Activated T-helper 17 cell treated with anti-CD3 and anti-CD28 coated beads, Interleukin-2, amount 50 U/mL, for 72 hours (primary cell): ENCODE results near the gene NEUROD2. TPM values are rescaled to one million over a fixed set of nuclear protein-coding genes. Genes with fewer than 3 reads are reported as not detected.

Source experiments
- ATAC-seq: fragments of 150-1000 bp; cut with Tn5 transposase; replicated peaks from 2 replicates; pipeline ENCODE4 v1.10.0; 2021; ENCODE audit warnings: mild to moderate bottlenecking, moderate library complexity
- H3K27ac Mint-ChIP-seq: one replicate; pipeline ENCODE4 v1.8.0; 2022; ENCODE audit warnings: mixed read lengths
- H3K27me3 Mint-ChIP-seq: one replicate; pipeline ENCODE4 v1.8.0; 2022; ENCODE audit warnings: mixed read lengths
- H3K36me3 Mint-ChIP-seq: one replicate; pipeline ENCODE4 v1.8.0; 2022; ENCODE audit warnings: low read depth, mild to moderate bottlenecking, mixed read lengths
- H3K4me1 Mint-ChIP-seq: one replicate; pipeline ENCODE4 v1.8.0; 2022; ENCODE audit warnings: mixed read lengths
- H3K4me3 Mint-ChIP-seq: one replicate; pipeline ENCODE4 v1.8.0; 2022; ENCODE audit warnings: mild to moderate bottlenecking, mixed read lengths
- H3K9me3 Mint-ChIP-seq: one replicate; pipeline ENCODE4 v1.8.0; 2022; ENCODE audit warnings: mixed read lengths
- total RNA-seq, 2 donors: library from RNA; stranded (reverse); gene quantifications; one replicate each; pipeline ENCODE4 v1.2.3, GENCODE V29; 2022

Gene NEUROD2
- total RNA-seq, 2 donors from 2014 or later, result not detected

GRCh38 chr17:39569126-39569525, 38.6 kb downstream of the NEUROD2 start:
- Mint-ChIP-seq H3K4me3 (no peak overlapping the region), H3K9me3 (peaks cover 8% of the 10 kb centered on the region), H3K4me1 (no peaks in the 10 kb centered on the region), H3K27me3 (no peaks in the 10 kb centered on the region), H3K27ac (no peak overlapping the region), H3K36me3 (peaks cover 75% of the 10 kb centered on the region)
- no peak for ATAC-seq

DNA sequence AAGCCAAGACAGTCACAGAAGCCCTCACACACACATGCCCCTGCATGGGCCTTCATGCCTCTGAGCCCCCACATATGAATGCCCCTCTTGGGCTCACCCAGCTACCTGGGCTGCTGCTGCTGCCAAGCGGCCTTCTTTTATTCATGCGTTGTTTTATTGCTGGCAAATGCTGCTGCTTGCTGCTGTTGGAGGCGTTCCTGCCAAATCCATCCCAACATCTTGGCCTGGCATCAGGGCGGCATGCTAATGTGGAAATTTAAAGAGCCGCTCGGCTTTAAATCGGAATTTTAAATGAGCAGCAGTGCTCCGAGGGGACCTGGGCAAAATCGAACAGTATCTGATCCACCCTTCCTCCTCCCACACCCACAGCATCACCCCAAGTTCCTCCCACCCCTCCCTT, 39.0 kb downstream of the NEUROD2 start:
- Mint-ChIP-seq H3K27me3 (no peaks in the 10 kb centered on the region), H3K36me3 (peaks cover 79% of the 10 kb centered on the region), H3K9me3 (peaks cover 8% of the 10 kb centered on the region), H3K4me3 (no peak overlapping the region), H3K4me1 (no peaks in the 10 kb centered on the region), H3K27ac (no peak overlapping the region)
- no peak for ATAC-seq

DNA sequence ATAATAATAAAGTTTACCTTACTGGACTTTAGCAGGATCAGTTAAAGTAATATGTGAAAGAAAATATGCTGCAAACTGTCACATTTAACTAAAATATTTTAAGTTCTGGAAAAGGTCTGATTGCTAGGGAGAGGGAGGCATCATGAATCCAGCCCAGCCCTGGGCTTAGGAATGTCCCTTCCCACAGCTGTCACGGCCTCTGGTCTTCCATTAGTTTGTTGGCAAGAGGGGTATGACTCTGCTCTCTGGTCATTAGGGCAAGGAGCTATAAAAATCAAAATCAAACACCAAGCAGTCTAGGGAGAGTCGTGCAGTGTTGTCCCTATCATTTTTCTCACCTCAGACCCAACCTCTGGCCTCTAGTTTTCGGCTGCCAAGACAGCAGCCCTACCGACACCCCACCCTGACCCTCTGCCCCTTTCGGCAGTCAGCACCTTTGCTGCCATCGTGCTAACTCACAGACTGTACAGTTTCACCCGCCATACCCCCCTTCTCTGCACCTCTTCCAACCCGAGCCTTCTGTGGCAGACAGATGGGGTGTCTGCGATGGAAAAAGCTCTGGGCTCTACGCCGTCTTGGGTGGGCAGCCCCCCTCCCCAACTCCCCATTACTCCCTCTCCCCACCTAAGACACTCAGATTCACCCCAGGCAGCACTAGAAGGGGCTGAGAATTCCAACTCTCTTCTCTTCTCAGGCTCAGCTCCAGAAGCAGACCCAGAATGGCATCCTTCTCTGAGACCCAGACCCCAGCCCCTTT, 41.4 kb downstream of the NEUROD2 start:
- H3K4me1 Mint-ChIP-seq, result no peaks in the 10 kb centered on the region
- ATAC-seq, result no peak
- H3K36me3 Mint-ChIP-seq, result peaks cover 87% of the 10 kb centered on the region
- no peaks in the 10 kb centered on the region for H3K27me3 Mint-ChIP-seq
- peaks cover 3% of the 10 kb centered on the region for H3K9me3 Mint-ChIP-seq
- no peak overlapping the region for H3K4me3 Mint-ChIP-seq
- no peak overlapping the region for H3K27ac Mint-ChIP-seq

- Mint-ChIP-seq H3K9me3 (no peaks in the 10 kb centered on the region), H3K27ac (no peak overlapping the region), H3K4me1 (no peaks in the 10 kb centered on the region), H3K27me3 (no peaks in the 10 kb centered on the region), H3K36me3 (peaks cover 84% of the 10 kb centered on the region), H3K4me3 (no peak overlapping the region)
- ATAC-seq, result no peak
Observed at GRCh38 chr17:39564211-39564848, 43.4 kb downstream of the NEUROD2 start.

DNA sequence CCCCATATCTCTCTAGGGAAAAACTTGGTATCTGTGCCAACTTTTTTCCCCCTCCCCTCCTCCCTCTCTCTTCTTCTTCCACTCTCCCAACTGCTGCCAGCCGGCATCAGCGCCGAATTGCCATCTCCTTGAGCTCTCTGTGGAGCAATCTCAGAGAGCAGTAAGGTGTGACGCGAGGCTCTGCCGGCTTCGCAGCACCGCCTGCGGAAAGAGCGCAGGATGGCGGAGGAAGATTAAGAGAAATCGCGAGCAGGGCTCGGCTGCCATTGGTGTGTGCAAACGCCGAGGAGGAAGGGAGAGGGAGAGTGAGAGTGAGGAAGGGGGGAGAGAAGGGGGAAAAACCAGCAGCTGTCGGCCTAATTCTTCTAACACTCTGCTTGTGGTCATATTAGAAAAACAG, 44.2 kb downstream of the NEUROD2 start:
- ATAC-seq, result no peak
- Mint-ChIP-seq H3K9me3 (no peaks in the 10 kb centered on the region), H3K27me3 (no peaks in the 10 kb centered on the region), H3K4me3 (no peak overlapping the region), H3K36me3 (peaks cover 84% of the 10 kb centered on the region), H3K4me1 (no peaks in the 10 kb centered on the region), H3K27ac (no peak overlapping the region)

DNA sequence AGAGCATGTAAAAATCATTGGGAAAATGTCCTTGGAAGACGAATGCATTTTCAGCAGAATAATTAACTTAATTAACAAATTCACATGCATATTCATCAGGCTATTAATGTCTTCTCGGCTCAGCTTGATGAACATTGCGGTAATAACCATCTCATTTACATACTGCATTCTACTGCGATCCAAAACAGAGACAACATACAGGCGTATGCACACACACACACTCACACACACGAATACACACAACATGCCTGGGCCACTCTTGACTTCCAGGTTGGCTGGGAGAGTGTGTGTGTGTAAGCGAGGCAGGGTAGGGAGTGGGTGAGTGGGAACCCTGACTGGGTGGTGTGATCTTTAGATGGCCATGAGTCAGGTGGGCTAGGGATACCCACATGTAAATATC, 44.7 kb downstream of the NEUROD2 start:
- Mint-ChIP-seq H3K4me1 (no peaks in the 10 kb centered on the region), H3K4me3 (no peak overlapping the region), H3K27ac (no peak overlapping the region), H3K9me3 (no peaks in the 10 kb centered on the region), H3K36me3 (peaks cover 83% of the 10 kb centered on the region), H3K27me3 (no peaks in the 10 kb centered on the region)
- no peak for ATAC-seq

GRCh38 chr17:39562395-39562794, 45.3 kb downstream of the NEUROD2 start:
- H3K36me3 Mint-ChIP-seq, result peaks cover 83% of the 10 kb centered on the region
- no peak overlapping the region for H3K27ac Mint-ChIP-seq
- no peak overlapping the region for H3K4me3 Mint-ChIP-seq
- ATAC-seq, result no peak
- H3K27me3 Mint-ChIP-seq, result no peaks in the 10 kb centered on the region
- no peaks in the 10 kb centered on the region for H3K9me3 Mint-ChIP-seq
- no peaks in the 10 kb centered on the region for H3K4me1 Mint-ChIP-seq

DNA sequence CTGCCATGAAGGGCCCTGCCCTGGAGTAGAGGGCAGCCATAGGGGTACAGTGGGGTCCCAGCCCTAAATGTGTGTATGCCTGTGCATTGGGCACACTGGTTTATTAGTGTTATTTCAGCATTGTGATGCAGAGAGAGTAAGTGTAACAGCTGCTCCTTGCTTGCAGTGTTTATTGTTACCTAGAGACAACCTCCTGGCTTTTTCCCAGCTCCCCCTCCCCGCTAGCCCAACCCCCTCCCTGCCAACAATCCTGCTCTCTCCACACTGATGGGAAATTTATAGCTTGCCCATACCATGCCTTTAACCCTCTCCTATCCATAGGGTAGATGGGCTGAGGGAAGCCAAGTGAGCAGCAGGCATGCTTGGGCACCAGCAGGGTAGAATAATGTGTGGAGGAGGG, 51.3 kb downstream of the NEUROD2 start:
- H3K9me3 Mint-ChIP-seq, result no peaks in the 10 kb centered on the region
- H3K27me3 Mint-ChIP-seq, result no peaks in the 10 kb centered on the region
- peak overlapping the region; percentile 25 for H3K27ac Mint-ChIP-seq
- H3K36me3 Mint-ChIP-seq, result peaks cover 85% of the 10 kb centered on the region
- H3K4me1 Mint-ChIP-seq, result no peaks in the 10 kb centered on the region
- H3K4me3 Mint-ChIP-seq, result no peak overlapping the region
- no peak for ATAC-seq

DNA sequence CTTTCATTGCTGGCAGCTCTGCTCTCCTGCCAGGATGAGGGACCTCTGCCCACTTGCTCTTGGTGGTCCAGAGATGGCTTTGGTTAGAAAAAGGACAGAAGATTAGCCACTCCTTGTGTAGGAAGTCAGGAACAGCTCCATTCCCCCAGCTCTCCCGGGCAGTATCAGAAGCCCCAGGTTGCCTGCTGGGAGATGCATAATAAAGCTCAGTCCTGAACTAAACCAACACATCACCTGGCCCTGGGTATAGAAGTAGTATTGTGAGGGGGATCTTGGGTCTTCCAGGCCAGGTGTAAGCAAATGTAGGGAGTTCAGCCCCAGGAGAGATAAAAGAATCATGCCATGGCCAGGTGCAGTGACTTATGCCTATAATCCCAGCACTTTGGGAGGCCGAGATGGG, 52.4 kb downstream of the NEUROD2 start:
- no peak overlapping the region for H3K27ac Mint-ChIP-seq
- H3K9me3 Mint-ChIP-seq, result no peaks in the 10 kb centered on the region
- H3K27me3 Mint-ChIP-seq, result no peaks in the 10 kb centered on the region
- no peak for ATAC-seq
- H3K4me3 Mint-ChIP-seq, result no peak overlapping the region
- no peaks in the 10 kb centered on the region for H3K4me1 Mint-ChIP-seq
- H3K36me3 Mint-ChIP-seq, result peaks cover 92% of the 10 kb centered on the region

Other genes with a start within 250 kb of the NEUROD2 start
- 10 to 100 TPM; 20.2 to 20.7 TPM for gene FBXL20, start 206.3 kb downstream of the NEUROD2 start, total RNA-seq
- gene MED1, start 156.7 kb downstream of the NEUROD2 start, total RNA-seq, result 10 to 100 TPM; 50.4 to 69.0 TPM
- 10 to 100 TPM; 63.7 to 81.9 TPM for gene CDK12, start 146.4 kb downstream of the NEUROD2 start, total RNA-seq
- not detected for gene PPP1R1B, start 19.0 kb upstream of the NEUROD2 start, total RNA-seq
- gene STARD3, start 29.2 kb upstream of the NEUROD2 start, total RNA-seq, result 10 to 100 TPM; 59.8 to 76.0 TPM
- gene TCAP, start 57.4 kb upstream of the NEUROD2 start, total RNA-seq, result 1 to 10 TPM; 2.0 to 2.5 TPM
- gene PNMT, start 60.5 kb upstream of the NEUROD2 start, total RNA-seq, result not detected
- gene PGAP3, start 80.1 kb upstream of the NEUROD2 start, total RNA-seq, result 10 to 100 TPM in 1 of 2 donors, 1 to 10 TPM in 1; 5.9 to 14.8 TPM
- 1 to 10 TPM; 3.4 to 5.9 TPM for gene ERBB2, start 92.1 kb upstream of the NEUROD2 start, total RNA-seq
- gene MIEN1, start 122.6 kb upstream of the NEUROD2 start, total RNA-seq, result 10 to 100 TPM; 24.6 to 45.2 TPM
- gene GRB7, start 130.0 kb upstream of the NEUROD2 start, total RNA-seq, result under 1 TPM in 1 of 2 donors, not detected in 1; 0.40 TPM